Left ventricle myocardium inferior (tissue), 1 donor: ENCODE results near the gene CUEDC1. TPM values are rescaled to one million over a fixed set of nuclear protein-coding genes. Genes with fewer than 3 reads are reported as not detected.
A peak's percentile ranks its signal among the peaks of the same experiment; 100 is the strongest.

ENCODE experiments used
- DNase-seq: peaks from one replicate; pipeline ENCODE4 v3.0.0-alpha.2; 2020
- H3K27ac ChIP-seq: fragments of 200-600 bp; replicated peaks from 2 replicates; pipeline ENCODE4 v1.8.0; 2021
- H3K27me3 ChIP-seq: fragments of 200-600 bp; 2 replicates; pipeline ENCODE4 v1.8.0; 2021; ENCODE audit warnings: low read depth
- H3K36me3 ChIP-seq: fragments of 200-600 bp; 2 replicates; pipeline ENCODE4 v1.8.0; 2021
- H3K4me1 ChIP-seq: fragments of 200-600 bp; 2 replicates; pipeline ENCODE4 v1.8.0; 2021
- H3K4me3 ChIP-seq: fragments of 200-600 bp; 2 replicates; pipeline ENCODE4 v1.8.0; 2021; ENCODE audit warnings: mild to moderate bottlenecking, moderate library complexity
- H3K9me3 ChIP-seq: fragments of 200-600 bp; replicated peaks from 2 replicates; pipeline ENCODE4 v1.8.0; 2021
- CTCF ChIP-seq: fragments of 200-600 bp; IDR thresholded peaks from 2 replicates; pipeline ENCODE4 v1.8.0; 2021; ENCODE audit warnings: antibody characterized with exemption, mild to moderate bottlenecking, borderline replicate concordance
- intact Hi-C: fragments of 100-400 bp; cut with micrococcal nuclease; formaldehyde crosslinking; loops from one replicate; pipeline ENCODE4 v1.11.0; 2022
- total RNA-seq: library from RNA; stranded (reverse); fragmentation: NEBNext Ultra II Directional; extraction: Animal tissue kit (Norgen Biotek cat#: 25700); gene quantifications from one replicate; pipeline ENCODE4 v1.2.1, GENCODE V29; 2021
- donor health status: DM: no; HTN: yes; CAD: no; lungs with severe emphysema.

Gene CUEDC1
- total RNA-seq, 1 donor from 2014 or later = 43.2 TPM

GRCh38 chr17:57935833-57936807 lies 19.1 kb downstream of the CUEDC1 start:
- H3K27me3 ChIP-seq = no peaks in the 10 kb centered on the region
- H3K4me3 ChIP-seq = peak overlapping the region; percentile 45
- H3K9me3 ChIP-seq = no peaks in the 10 kb centered on the region
- H3K27ac ChIP-seq = peak overlapping the region; percentile 97
- H3K4me1 ChIP-seq = peaks cover 99% of the 10 kb centered on the region
- DNase-seq = peak; percentile 81
- intact Hi-C loops = no loop called here
- H3K36me3 ChIP-seq = no peaks in the 10 kb centered on the region
- no peak for TF ChIP-seq CTCF

GRCh38 chr17:57931488-57932137 lies 23.6 kb downstream of the CUEDC1 start:
- no peaks in the 10 kb centered on the region for H3K36me3 ChIP-seq
- no peak for TF ChIP-seq CTCF
- H3K4me3 ChIP-seq = no peak overlapping the region
- peaks cover 99% of the 10 kb centered on the region for H3K4me1 ChIP-seq
- intact Hi-C loops = no loop called here
- peak overlapping the region; percentile 82 for H3K27ac ChIP-seq
- no peaks in the 10 kb centered on the region for H3K9me3 ChIP-seq
- DNase-seq = no peak
- H3K27me3 ChIP-seq = no peaks in the 10 kb centered on the region

GRCh38 chr17:57930239-57930638 lies 25.0 kb downstream of the CUEDC1 start:
- H3K4me1 ChIP-seq = peaks cover 99% of the 10 kb centered on the region
- intact Hi-C loops = no loop called here

GRCh38 chr17:57929386-57929785 lies 25.8 kb downstream of the CUEDC1 start:
- no peak for DNase-seq
- no peaks in the 10 kb centered on the region for H3K9me3 ChIP-seq

More at GRCh38 chr17:57930239-57930638, 25.0 kb downstream of the CUEDC1 start:
- Histone ChIP-seq H3K4me3 (no peak overlapping the region), H3K27me3 (no peaks in the 10 kb centered on the region), H3K9me3 (no peaks in the 10 kb centered on the region), H3K36me3 (no peaks in the 10 kb centered on the region), H3K27ac (peak overlapping the region; percentile 82)
- no peak for TF ChIP-seq CTCF
- DNase-seq = no peak

More at GRCh38 chr17:57929386-57929785, 25.8 kb downstream of the CUEDC1 start:
- Histone ChIP-seq H3K27ac (peak overlapping the region; percentile 82), H3K4me1 (peaks cover 99% of the 10 kb centered on the region), H3K4me3 (no peak overlapping the region), H3K27me3 (no peaks in the 10 kb centered on the region), H3K36me3 (no peaks in the 10 kb centered on the region)
- intact Hi-C loops = no loop called here
- TF ChIP-seq CTCF = no peak
